ENCODE measurements around the gene MAML2.

Gene MAML2

DNA sequence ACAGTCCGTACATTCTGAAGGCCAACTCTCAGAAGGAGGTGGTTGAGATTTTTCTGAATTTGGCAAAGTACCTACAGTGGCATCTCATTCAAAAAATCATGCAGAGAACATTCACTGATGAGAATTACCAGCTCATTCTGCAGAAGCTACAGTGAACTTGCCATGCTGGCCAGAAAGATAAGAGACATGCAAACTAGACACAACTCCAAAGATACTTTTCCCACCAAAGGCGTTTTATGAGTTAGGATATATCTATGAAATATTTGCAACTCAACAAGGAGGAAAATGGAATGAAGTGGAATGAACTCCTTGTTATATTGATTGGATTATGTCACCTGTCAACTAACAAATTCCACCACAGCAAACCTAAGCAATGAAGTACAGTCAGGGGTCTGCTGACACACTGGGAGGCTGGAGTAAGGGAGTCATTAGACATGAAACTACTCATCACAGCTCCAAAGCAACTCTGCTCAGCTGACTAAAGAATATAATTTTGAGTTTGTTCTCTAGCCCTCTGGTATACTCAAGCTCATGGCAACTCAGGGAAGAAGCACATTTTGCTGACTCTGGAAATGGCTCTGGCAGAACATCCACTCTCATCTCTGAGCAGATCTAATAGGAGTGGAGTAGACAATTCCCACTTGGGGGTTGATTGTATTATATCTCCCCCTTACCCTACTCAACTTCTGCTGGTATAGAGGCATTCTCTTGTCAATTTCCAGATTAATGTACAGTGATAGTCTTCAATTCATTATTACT lies 22.9 kb downstream of the MAML2 start:
- peaks cover 2% of the 10 kb centered on the region for H3K4me1 ChIP-seq (ENCODE audit: insufficient read depth, low read length)
- peaks cover 6% of the 10 kb centered on the region for H3K36me3 ChIP-seq (ENCODE audit: insufficient read depth, low read length)
- peaks cover 2% of the 10 kb centered on the region for H3K9me3 ChIP-seq (ENCODE audit: low read length)

DNA sequence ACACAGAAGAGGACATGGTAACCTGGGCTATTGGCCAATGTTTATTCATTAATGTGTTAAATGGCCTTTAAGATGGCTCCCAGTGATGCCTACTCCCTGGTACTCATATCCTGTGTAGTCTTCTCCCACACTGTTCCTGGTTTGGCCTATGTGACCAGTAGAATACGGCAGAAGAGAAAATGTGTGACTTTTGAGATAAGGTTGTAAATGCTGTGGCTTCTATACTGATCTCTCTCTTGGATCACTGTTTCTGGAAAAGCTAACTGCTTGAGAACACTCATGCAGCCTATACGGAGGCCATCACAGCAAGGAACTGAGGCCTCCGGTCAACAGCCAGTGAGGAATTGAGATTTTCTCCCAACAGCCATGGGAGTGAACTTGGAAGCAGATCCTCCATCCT lies 24.1 kb downstream of the MAML2 start:
- Histone ChIP-seq H2AFZ (ENCODE audit: low read depth, low read length) (no peak overlapping the region), H3K27me3 (ENCODE audit: insufficient read depth, low read length) (no peaks in the 10 kb centered on the region), H3K36me3 (ENCODE audit: insufficient read depth, low read length) (peaks cover 6% of the 10 kb centered on the region), H3K4me3 (ENCODE audit: low read length) (no peak overlapping the region), H3K9me3 (ENCODE audit: low read length) (peaks cover 2% of the 10 kb centered on the region), H3K4me1 (ENCODE audit: insufficient read depth, low read length) (peaks cover 7% of the 10 kb centered on the region)

More for the DNA sequence above, 22.9 kb downstream of the MAML2 start:
- no peaks in the 10 kb centered on the region for H3K27me3 ChIP-seq (ENCODE audit: insufficient read depth, low read length)
- no peak overlapping the region for H3K4me3 ChIP-seq (ENCODE audit: low read length)
- no peak overlapping the region for H2AFZ ChIP-seq (ENCODE audit: low read depth, low read length)

DNA sequence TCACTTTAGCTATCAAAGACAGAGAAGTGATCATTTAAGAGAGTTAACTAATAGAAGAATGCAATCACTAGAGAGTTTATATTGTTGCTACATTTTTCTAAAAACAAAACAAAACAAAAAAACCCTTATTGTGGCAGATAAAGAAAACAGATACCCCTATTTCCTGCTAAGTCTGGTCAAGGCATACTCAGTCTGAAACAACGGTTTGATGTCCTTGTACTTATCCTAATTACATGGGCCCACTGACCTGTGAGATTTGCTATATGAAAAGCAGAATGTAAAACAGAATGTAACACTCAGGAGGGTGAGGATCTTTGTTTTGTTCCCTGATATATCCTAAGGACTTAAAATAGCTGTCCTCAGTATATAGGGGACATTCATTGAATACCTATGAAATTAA lies 24.6 kb downstream of the MAML2 start:
- Histone ChIP-seq H3K9me3 (ENCODE audit: low read length) (no peaks in the 10 kb centered on the region), H3K4me1 (ENCODE audit: insufficient read depth, low read length) (peaks cover 7% of the 10 kb centered on the region), H3K4me3 (ENCODE audit: low read length) (no peak overlapping the region), H2AFZ (ENCODE audit: low read depth, low read length) (no peak overlapping the region), H3K36me3 (ENCODE audit: insufficient read depth, low read length) (peaks cover 6% of the 10 kb centered on the region), H3K27me3 (ENCODE audit: insufficient read depth, low read length) (no peaks in the 10 kb centered on the region)

DNA sequence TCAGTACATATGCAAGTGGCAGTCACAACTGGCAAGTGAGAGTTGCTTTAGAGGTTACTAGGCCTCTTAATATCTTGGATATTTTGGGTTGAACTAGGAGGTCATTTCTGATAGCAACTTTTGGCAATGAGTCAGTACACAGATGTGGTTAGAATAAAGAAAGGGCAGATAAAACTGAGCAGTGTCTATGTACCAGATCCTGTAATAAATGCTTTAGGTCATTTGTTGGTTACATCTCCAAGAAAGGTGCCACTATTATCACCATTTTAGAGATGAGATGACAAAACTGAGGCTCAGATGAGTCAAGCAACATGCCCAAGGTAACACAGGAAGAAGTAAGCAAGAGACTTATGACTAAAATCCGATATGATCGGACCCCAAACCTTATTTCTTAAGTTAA lies 25.0 kb downstream of the MAML2 start:
- H3K9me3 ChIP-seq (ENCODE audit: low read length), result no peaks in the 10 kb centered on the region

DNA sequence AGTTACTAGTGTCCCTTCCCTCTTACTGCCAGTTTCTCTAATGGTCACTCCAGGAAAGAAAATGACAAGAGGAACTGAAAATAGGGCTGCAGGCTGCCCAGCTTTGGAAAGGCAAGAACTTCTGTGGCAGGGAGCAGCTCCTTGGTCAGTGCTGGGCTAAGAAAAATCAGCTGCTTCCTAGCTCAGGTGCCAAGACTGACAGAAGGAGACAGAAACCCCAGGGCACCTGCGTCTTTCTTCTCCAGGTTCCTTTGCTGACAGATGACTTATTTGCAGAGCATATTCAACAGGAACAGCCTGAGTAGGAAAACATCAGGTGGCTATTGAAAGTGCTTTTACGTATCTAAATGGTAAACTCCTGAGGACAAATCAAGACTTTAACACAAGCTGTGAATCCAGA lies 25.4 kb downstream of the MAML2 start:
- H3K4me3 ChIP-seq (ENCODE audit: low read length), result no peak overlapping the region
- H2AFZ ChIP-seq (ENCODE audit: low read depth, low read length), result no peak overlapping the region
- H3K27me3 ChIP-seq (ENCODE audit: insufficient read depth, low read length), result no peaks in the 10 kb centered on the region
- H3K9me3 ChIP-seq (ENCODE audit: low read length), result no peaks in the 10 kb centered on the region
- peaks cover 6% of the 10 kb centered on the region for H3K36me3 ChIP-seq (ENCODE audit: insufficient read depth, low read length)
- H3K4me1 ChIP-seq (ENCODE audit: insufficient read depth, low read length), result peaks cover 7% of the 10 kb centered on the region

More for the DNA sequence above, 25.0 kb downstream of the MAML2 start:
- Histone ChIP-seq H3K4me1 (ENCODE audit: insufficient read depth, low read length) (peaks cover 7% of the 10 kb centered on the region), H3K36me3 (ENCODE audit: insufficient read depth, low read length) (peaks cover 6% of the 10 kb centered on the region), H3K4me3 (ENCODE audit: low read length) (no peak overlapping the region), H2AFZ (ENCODE audit: low read depth, low read length) (no peak overlapping the region), H3K27me3 (ENCODE audit: insufficient read depth, low read length) (no peaks in the 10 kb centered on the region)

DNA sequence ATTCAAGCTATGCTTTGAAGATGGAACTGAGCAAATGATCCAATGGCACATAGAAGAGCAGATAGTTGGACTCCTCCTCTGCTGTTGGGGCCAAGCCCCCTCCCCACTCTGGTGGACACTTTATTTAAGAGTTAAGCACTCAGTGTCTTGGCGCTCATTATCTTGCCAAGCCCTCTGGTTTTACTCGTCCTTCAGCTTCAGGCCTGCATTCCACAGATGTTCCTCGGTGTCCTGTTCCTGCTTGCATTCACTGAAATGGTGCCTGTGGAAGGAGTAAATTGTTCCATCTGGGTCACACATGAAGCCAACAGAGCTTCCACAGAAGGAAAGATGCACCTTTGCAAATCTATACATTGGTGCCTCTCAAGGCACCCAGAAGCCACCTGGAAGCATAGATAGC lies 26.1 kb downstream of the MAML2 start:
- Histone ChIP-seq H3K36me3 (ENCODE audit: insufficient read depth, low read length) (peaks cover 6% of the 10 kb centered on the region), H3K27me3 (ENCODE audit: insufficient read depth, low read length) (no peaks in the 10 kb centered on the region), H3K9me3 (ENCODE audit: low read length) (no peaks in the 10 kb centered on the region), H3K4me3 (ENCODE audit: low read length) (no peak overlapping the region), H3K4me1 (ENCODE audit: insufficient read depth, low read length) (peaks cover 7% of the 10 kb centered on the region), H2AFZ (ENCODE audit: low read depth, low read length) (no peak overlapping the region)

DNA sequence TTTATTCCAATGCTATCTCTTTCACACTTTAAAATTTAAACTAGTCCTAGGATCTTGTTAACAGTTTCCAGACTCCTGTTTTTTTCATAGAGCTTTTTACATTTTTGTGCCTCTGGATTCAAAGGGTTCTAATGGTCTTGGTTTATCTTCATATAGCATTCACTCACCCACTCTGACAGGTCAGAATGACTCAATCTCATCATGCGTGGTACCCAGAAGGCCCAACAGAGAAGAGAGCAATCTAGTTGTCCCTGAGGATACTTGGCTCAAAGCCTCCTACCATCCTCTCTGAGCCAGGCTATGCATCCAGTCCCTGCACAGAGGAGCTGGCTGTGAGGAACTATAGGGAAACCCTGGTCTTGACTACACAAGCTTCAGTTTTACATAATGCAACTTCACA lies 27.5 kb downstream of the MAML2 start:
- H2AFZ ChIP-seq (ENCODE audit: low read depth, low read length), result no peak overlapping the region

DNA sequence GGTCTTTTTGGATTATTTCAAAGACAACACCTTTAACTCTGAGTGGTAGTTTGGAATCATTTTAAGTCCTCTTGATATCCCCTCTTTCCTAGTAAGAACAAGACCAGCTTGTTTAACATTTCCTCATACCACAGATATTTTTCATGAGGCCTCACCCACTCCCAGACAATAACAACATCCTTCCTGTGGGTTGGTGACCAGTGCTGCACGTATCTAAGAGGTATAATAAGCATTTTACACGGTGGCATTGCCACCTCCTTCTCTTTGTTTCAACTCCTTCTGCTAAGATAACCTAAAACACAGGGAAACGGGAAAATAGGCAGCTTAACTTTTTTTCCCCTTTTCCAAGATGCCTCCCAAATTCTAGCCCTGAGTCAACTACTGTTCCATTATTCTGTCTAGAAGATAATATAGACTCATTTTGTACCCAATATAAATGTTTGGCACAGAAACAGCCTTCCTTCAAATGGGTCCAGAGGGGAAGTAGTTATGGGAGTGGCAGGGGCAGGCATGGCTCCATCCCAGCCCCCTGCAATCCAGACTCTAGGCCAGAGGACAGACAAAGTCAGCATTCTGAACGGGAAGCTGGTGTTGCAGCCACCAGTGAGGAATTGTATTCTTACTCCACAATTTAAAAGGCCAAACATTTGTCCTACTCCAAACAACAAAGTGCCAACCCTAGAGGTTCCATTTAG lies 28.5 kb downstream of the MAML2 start:
- Histone ChIP-seq H3K4me1 (ENCODE audit: insufficient read depth, low read length) (peaks cover 21% of the 10 kb centered on the region), H3K4me3 (ENCODE audit: low read length) (no peak overlapping the region), H3K9me3 (ENCODE audit: low read length) (no peaks in the 10 kb centered on the region), H3K27me3 (ENCODE audit: insufficient read depth, low read length) (no peaks in the 10 kb centered on the region), H2AFZ (ENCODE audit: low read depth, low read length) (no peak overlapping the region), H3K36me3 (ENCODE audit: insufficient read depth, low read length) (peaks cover 6% of the 10 kb centered on the region)

More for the DNA sequence above, 27.5 kb downstream of the MAML2 start:
- Histone ChIP-seq H3K9me3 (ENCODE audit: low read length) (no peaks in the 10 kb centered on the region), H3K27me3 (ENCODE audit: insufficient read depth, low read length) (no peaks in the 10 kb centered on the region), H3K4me3 (ENCODE audit: low read length) (no peak overlapping the region), H3K36me3 (ENCODE audit: insufficient read depth, low read length) (peaks cover 6% of the 10 kb centered on the region), H3K4me1 (ENCODE audit: insufficient read depth, low read length) (peaks cover 17% of the 10 kb centered on the region)

DNA sequence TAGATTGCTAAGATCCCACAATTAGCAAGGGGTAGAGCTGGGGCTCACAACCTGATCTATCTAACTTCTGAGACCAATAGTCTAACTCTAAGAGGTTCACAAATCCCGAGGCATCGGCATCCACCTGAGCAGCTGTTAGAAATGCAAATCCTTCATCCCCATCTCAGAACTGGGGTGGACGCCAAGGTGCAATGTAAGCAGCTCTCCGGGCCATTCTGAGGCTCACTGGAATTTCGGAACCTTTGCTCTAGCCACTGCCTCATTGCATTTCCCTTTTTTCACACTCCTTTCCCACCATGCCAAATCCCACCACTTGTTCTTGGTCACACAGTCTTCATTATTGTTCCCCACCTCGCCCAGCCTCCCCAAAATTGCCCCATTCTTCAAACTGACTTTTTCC lies 29.8 kb downstream of the MAML2 start:
- Histone ChIP-seq H2AFZ (ENCODE audit: low read depth, low read length) (no peak overlapping the region), H3K9me3 (ENCODE audit: low read length) (no peaks in the 10 kb centered on the region), H3K36me3 (ENCODE audit: insufficient read depth, low read length) (peaks cover 6% of the 10 kb centered on the region), H3K4me3 (ENCODE audit: low read length) (no peak overlapping the region), H3K27me3 (ENCODE audit: insufficient read depth, low read length) (no peaks in the 10 kb centered on the region), H3K4me1 (ENCODE audit: insufficient read depth, low read length) (peaks cover 34% of the 10 kb centered on the region)

DNA sequence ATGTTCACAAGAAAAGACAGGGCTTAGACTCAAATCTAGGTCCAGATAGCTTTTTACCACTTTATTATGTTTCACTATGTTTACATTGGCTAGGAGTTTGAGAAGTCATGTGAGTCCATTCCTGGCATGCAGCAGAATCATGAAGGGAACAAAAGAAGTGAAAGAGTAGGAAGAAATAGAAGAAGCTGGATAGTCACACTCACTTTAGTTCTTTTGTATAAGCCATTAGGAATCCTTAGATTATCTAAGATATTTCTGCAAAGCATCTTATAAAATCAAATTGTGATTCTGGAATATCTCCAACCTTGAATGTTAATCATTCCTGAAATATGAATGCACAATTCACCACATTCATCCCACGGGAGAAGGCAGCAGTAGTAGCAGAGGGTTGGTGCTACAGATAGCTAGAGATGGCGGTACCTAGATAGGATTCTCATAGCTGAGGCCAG lies 31.9 kb downstream of the MAML2 start:
- Histone ChIP-seq H3K9me3 (ENCODE audit: low read length) (no peaks in the 10 kb centered on the region), H3K4me3 (ENCODE audit: low read length) (no peak overlapping the region), H3K27me3 (ENCODE audit: insufficient read depth, low read length) (no peaks in the 10 kb centered on the region)

DNA sequence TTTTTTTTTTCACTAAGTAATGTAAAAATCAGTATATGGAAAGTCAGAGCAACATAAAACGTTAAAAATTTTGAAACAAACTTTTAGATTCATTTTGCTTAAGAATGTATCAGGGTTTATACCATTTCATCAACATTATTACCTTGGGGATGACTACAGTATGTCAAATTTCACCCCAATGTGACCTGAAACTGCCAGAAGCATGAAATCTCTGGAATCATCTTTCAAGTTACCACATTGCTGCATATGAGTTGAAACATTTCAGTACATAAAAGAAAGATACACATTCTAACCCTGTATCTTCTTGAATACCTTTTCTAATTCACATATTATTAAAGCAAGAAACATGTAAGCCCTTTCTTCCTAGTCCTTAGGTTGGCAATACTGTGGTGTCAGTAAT lies 32.8 kb downstream of the MAML2 start:
- no peak overlapping the region for H3K4me3 ChIP-seq (ENCODE audit: low read length)
- H3K36me3 ChIP-seq (ENCODE audit: insufficient read depth, low read length), result no peaks in the 10 kb centered on the region
- H3K4me1 ChIP-seq (ENCODE audit: insufficient read depth, low read length), result peaks cover 60% of the 10 kb centered on the region
- no peaks in the 10 kb centered on the region for H3K9me3 ChIP-seq (ENCODE audit: low read length)
- no peak overlapping the region for H2AFZ ChIP-seq (ENCODE audit: low read depth, low read length)
- no peaks in the 10 kb centered on the region for H3K27me3 ChIP-seq (ENCODE audit: insufficient read depth, low read length)

More for the DNA sequence above, 31.9 kb downstream of the MAML2 start:
- peaks cover 51% of the 10 kb centered on the region for H3K4me1 ChIP-seq (ENCODE audit: insufficient read depth, low read length)
- H3K36me3 ChIP-seq (ENCODE audit: insufficient read depth, low read length), result no peaks in the 10 kb centered on the region
- H2AFZ ChIP-seq (ENCODE audit: low read depth, low read length), result no peak overlapping the region

DNA sequence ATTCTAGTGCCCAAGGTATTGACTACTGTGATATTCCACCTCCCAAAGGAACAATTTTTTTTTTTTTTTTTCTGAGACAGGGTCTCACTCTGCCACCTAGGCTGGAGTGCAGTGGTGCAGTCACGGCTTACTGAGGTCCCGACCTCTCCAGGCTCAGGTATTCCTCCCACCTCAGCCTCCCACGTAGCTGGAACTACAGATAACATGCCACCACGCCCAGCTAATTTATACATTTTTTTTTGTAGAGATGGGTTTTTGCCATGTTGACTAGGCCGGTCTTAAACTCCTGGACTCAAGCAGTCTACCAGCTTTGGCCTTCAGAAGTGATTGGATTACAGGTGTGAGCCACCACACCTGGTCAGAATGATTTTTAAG lies 33.4 kb downstream of the MAML2 start:
- H3K4me1 ChIP-seq (ENCODE audit: insufficient read depth, low read length), result peaks cover 61% of the 10 kb centered on the region
- H3K27me3 ChIP-seq (ENCODE audit: insufficient read depth, low read length), result no peaks in the 10 kb centered on the region
- H3K36me3 ChIP-seq (ENCODE audit: insufficient read depth, low read length), result no peaks in the 10 kb centered on the region
- H3K9me3 ChIP-seq (ENCODE audit: low read length), result no peaks in the 10 kb centered on the region
- no peak overlapping the region for H3K4me3 ChIP-seq (ENCODE audit: low read length)
- H2AFZ ChIP-seq (ENCODE audit: low read depth, low read length), result no peak overlapping the region

DNA sequence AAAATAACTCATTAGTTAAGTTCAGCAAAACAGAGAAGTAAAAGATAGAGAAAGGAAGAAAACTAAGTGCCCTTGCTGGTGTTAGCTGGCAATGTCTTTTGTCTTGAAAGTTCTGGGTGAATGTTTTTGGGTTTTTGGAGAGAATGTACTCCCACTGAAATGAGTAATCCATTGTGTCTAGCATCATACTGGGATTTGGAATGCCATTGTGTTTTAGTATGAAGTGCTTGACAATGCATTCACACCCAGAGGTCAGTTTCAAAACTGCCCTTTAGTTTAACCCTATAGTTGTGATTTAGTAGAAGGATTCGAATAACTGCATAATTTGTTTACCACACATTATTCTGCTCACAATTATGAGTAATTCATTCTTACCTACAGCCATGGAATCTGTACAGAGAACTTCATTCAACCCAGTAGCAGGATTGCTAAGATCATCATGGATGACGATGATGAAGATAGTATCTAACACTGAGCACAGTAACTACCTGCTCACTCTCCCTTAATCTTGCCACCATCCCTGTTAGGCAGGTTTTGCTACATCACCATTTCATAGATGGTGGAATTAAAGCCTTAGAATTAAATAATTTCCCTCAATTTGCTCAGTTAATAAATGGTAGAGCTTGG lies 33.9 kb downstream of the MAML2 start:
- no peaks in the 10 kb centered on the region for H3K36me3 ChIP-seq (ENCODE audit: insufficient read depth, low read length)

More for the DNA sequence above, 33.9 kb downstream of the MAML2 start:
- Histone ChIP-seq H2AFZ (ENCODE audit: low read depth, low read length) (no peak overlapping the region), H3K4me1 (ENCODE audit: insufficient read depth, low read length) (peaks cover 56% of the 10 kb centered on the region), H3K27me3 (ENCODE audit: insufficient read depth, low read length) (no peaks in the 10 kb centered on the region), H3K9me3 (ENCODE audit: low read length) (no peaks in the 10 kb centered on the region), H3K4me3 (ENCODE audit: low read length) (no peak overlapping the region)

All from neuron (in vitro differentiated cells).